HG02970 (cell line): ENCODE results near the gene MYO1H.
"Not testable (repeated sequence)": the region's sequence is repeated elsewhere in the genome, so short reads cannot be mapped to it uniquely, and the experiment has no call there.

Experiments
- ATAC-seq: cut with Tn5 transposase; IDR thresholded peaks from one replicate; pipeline ENCODE4 v1.9.1; 2021; ENCODE audit warnings: mild to moderate bottlenecking, moderate library complexity, moderate number of reproducible peaks; ENCODE audit not compliant: unreplicated experiment, low FRiP score

MYO1H gene

GRCh38 chr12:109406147-109406546 is 58.4 kb downstream of the MYO1H start:
- not testable (repeated sequence) for ATAC-seq

GRCh38 chr12:109418848-109419480 is 71.3 kb downstream of the MYO1H start:
- no peak for ATAC-seq

- ATAC-seq: no peak
Observed at GRCh38 chr12:109421355-109422087, 73.8 kb downstream of the MYO1H start.

- no peak for ATAC-seq
Observed at GRCh38 chr12:109422251-109422650, 74.6 kb downstream of the MYO1H start.

GRCh38 chr12:109423392-109423791 is 75.7 kb downstream of the MYO1H start:
- no peak for ATAC-seq

GRCh38 chr12:109428037-109428629 is 80.4 kb downstream of the MYO1H start:
- no peak for ATAC-seq

GRCh38 chr12:109428804-109429203 is 81.1 kb downstream of the MYO1H start:
- ATAC-seq: not testable (repeated sequence)

GRCh38 chr12:109430244-109430643 is 82.5 kb downstream of the MYO1H start:
- no peak for ATAC-seq

GRCh38 chr12:109432431-109432830 is 84.7 kb downstream of the MYO1H start:
- ATAC-seq: no peak

- ATAC-seq: no peak
Observed at GRCh38 chr12:109432842-109433304, 85.2 kb downstream of the MYO1H start.

- no peak for ATAC-seq
Observed at GRCh38 chr12:109433618-109434017, 85.9 kb downstream of the MYO1H start.

- no peak for ATAC-seq
Observed at GRCh38 chr12:109434582-109434981, 86.9 kb downstream of the MYO1H start.

- no peak for ATAC-seq
Observed at GRCh38 chr12:109435428-109436187, 87.9 kb downstream of the MYO1H start.

- no peak for ATAC-seq
Observed at GRCh38 chr12:109436188-109436560, 88.5 kb downstream of the MYO1H start.

GRCh38 chr12:109439181-109439580 is 91.5 kb downstream of the MYO1H start:
- ATAC-seq: no peak

GRCh38 chr12:109439951-109440350 is 92.3 kb downstream of the MYO1H start:
- ATAC-seq: not testable (repeated sequence)

GRCh38 chr12:109440851-109441490 is 93.3 kb downstream of the MYO1H start:
- no peak for ATAC-seq

GRCh38 chr12:109443794-109444193 is 96.1 kb downstream of the MYO1H start:
- no peak for ATAC-seq

- no peak for ATAC-seq
Observed at GRCh38 chr12:109444259-109444658, 96.6 kb downstream of the MYO1H start.

GRCh38 chr12:109445191-109445609 is 97.5 kb downstream of the MYO1H start:
- ATAC-seq: no peak
